SHP77 treated with DMSO at 0.1 percent for 48 hours (cell line): ENCODE measurements around the gene STIP1.

Experiments used
- DNase-seq: peaks from one replicate; lab custom pipeline; 2025; lab: John Stamatoyannopoulos, UW

STIP1 gene

GRCh38 chr11:64251016-64251752 is 65.2 kb downstream of the STIP1 start, which contains the start of gene PLCB3:
Gene PLCB3, plus strand, starts transcription at chr11:64251530. Its CDS starts 120 bp downstream, at chr11:64251650.
- DNase-seq: no peak

DNA sequence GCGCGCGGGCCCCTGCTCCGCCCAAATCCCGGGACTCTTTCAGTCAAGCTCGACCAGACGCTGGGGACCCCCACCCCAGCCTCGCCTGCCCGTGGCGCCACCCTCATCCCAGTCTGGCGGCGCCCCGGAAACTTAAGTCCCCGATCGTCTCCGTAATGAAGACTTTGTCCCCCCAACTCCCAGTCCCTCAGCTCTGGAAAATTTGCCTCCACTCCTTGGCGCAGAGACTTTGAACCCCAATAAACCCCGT is 65.7 kb downstream of the STIP1 start:
- DNase-seq: no peak

DNA sequence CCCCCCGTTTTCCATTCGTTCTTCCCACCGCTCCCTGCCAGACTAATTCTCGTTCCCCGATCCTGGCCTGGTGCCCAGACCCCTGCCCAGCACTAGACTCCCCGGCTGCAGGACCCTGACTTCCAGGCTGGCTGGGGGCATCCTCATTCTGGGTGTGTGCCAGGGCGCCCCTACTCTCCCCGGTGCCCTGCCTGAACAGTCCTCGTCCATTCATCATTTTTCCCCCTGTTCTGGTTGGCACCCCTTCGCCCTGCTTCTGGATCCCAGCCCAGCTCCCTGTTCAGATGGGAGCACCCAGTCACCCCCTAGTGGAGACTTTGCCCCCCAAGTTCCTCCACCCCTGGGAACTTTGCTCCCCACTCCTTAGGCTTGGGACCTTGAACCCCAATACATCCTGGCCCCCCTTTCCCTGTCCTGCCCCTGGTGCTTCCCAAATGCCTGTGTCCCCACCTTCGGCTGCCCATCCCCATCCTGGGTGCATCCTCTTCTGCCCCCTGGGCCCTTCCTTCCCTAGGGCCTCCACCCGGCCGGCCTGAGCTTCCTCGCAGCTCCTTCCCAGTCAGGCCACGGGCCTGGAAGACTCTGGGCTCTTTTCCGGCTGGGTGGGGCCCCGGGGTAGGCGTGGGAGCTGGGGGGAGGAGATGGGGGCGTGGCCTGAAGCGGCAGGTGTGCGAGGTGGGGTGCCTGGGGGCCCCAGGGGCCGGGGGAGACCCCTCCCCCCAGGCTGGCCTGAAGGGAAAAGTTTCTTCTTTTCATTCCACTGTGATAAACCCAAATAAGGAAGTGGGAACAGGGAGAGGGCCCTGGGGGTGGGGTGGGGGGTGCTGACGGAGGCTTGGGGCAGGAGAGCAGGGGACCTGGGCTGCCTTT is 66.3 kb downstream of the STIP1 start:
- DNase-seq: no peak

DNA sequence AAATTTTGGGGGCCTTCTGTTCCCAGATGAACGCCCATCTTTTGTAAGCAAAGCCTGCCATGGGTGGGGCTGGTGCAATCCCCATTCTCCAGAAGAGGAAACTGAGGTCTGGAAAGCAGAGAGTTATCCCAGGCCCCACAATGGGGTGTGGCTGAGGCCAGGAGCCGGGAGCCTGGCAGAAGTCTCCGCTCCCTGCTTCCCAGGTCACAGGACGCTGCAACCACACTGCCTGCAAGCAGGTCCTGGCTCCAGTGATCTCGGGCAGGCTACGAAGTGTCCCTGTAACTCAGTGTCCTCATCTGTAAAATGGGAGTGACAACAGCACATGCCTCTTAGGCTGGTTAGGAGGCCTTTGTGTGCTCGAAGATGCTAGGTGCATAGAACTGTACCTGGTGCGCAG is 67.1 kb downstream of the STIP1 start:
- DNase-seq: no peak

DNA sequence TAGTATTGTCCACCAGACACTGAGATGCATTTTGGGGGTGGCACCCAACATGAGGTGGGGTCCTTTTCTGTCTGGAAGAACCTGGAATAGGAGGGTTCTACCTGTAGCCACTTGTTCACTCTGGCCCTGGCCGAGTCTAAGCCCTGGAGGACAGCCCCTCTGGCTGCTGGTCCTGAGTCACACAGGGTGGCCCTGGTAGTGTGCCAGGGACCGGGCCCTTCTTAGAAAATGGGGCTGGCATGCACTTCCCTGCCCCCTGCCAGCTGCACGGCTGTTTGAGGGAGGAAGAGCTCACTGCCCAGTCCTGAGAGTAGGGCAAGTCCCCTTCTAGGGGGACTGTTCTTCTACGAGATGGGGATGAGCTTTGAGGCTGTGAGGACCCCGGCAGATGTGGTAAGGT is 67.5 kb downstream of the STIP1 start:
- no peak for DNase-seq
